Activated B cell treated with CpG ODN at 0.5 μM for 24 hours (primary cell): ENCODE data around the gene SREBF2. TPM values are rescaled to one million over a fixed set of nuclear protein-coding genes. Genes with fewer than 3 reads are reported as not detected.

Experiments
- ATAC-seq: fragments of 200-7000 bp; cut with Tn5 transposase; one replicate; pipeline ENCODE4 v1.10.0; 2021; ENCODE audit warnings: low read depth, mild to moderate bottlenecking, moderate library complexity
- CTCF ChIA-PET: fragments of 350-600 bp; sonication (Branson Sonifier 250); formaldehyde crosslinking; loops from one replicate; lab custom pipeline; 2021; ENCODE audit warnings: antibody characterized with exemption; lab: Charles Lee
- POLR2A ChIA-PET: fragments of 350-600 bp; sonication (Branson Sonifier 250); formaldehyde crosslinking; loops from one replicate; lab custom pipeline; 2021; ENCODE audit warnings: antibody characterized with exemption; lab: Charles Lee
- DNase-seq: peaks from one replicate; pipeline ENCODE4 v3.0.0; 2022
- H3K27ac Mint-ChIP-seq: one replicate; pipeline ENCODE4 v1.8.0; 2020; ENCODE audit warnings: mixed read lengths
- H3K27me3 Mint-ChIP-seq: one replicate; pipeline ENCODE4 v1.8.0; 2021; ENCODE audit warnings: mixed read lengths
- H3K36me3 Mint-ChIP-seq: one replicate; pipeline ENCODE4 v1.8.0; 2021; ENCODE audit warnings: low read depth, mixed read lengths
- H3K4me1 Mint-ChIP-seq: one replicate; pipeline ENCODE4 v1.8.0; 2021; ENCODE audit warnings: mixed read lengths
- H3K4me3 Mint-ChIP-seq: one replicate; pipeline ENCODE4 v1.8.0; 2020; ENCODE audit warnings: mild to moderate bottlenecking, mixed read lengths
- H3K9me3 Mint-ChIP-seq: one replicate; pipeline ENCODE4 v1.8.0; 2020; ENCODE audit warnings: mixed read lengths
- intact Hi-C: fragments of 100-400 bp; cut with micrococcal nuclease; formaldehyde crosslinking; loops from one replicate; pipeline ENCODE4 v1.15.1; 2024
- total RNA-seq: library from RNA; stranded (reverse); gene quantifications from 2 replicates; pipeline ENCODE4 v1.2.3, GENCODE V29; 2022
- TF ChIP-seq, protein P1 (sequence below): fragments of 200-600 bp; IDR thresholded peaks from one replicate; pipeline ENCODE4 v1.8.0; 2022; ENCODE audit warnings: antibody characterized with exemption, mild to moderate bottlenecking

SREBF2 gene
- total RNA-seq, 1 donor from 2014 or later = 307 TPM

DNA sequence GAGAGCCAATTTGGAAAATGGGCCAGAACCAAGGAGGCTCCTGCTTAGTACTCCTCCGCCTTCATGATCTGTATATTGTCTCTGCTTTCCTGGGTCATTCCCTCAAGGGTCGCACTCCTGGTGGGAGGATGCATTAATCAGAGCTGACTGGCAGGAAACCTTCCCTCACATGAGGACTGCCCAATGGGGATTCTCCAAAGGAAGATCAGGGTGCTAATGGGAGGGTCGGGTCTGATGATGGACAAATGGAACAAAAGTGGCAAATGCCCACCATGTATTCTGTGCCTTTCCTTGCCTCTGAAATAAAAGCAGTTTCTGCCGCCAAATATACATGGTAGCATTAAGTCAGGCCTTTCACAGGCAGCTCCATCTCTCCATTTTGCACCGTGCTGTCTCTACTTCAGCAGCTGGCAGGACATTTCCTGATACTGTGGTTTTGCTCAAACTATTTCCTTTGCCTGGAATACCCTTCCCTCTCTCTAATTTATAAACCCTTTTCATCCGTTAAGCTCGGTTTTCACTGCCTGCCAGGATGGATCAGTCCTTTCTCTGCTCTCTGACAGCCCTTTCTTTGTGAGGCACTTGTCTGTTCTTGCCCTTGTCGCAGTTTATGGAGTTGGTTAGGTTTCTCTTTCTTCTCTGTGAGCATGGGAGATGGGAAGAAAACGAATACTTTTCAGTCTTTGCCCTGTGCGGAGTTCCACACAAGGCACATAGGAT is 13.5 kb downstream of the SREBF2 start:
- Mint-ChIP-seq H3K27me3 (no peaks in the 10 kb centered on the region), H3K4me3 (no peak overlapping the region), H3K9me3 (no peaks in the 10 kb centered on the region), H3K36me3 (peaks cover 45% of the 10 kb centered on the region), H3K27ac (peak overlapping the region; percentile 33), H3K4me1 (peaks cover 74% of the 10 kb centered on the region)
- CTCF ChIA-PET = interaction anchor here (1.2 kb wide), 1 partner anchor 11 kb away, joined by 3 read pairs; no protein-coding TSS in a partner anchor
- DNase-seq (no peak), ATAC-seq (no peak)
- intact Hi-C loops = no loop called here
- POLR2A ChIA-PET = interaction anchor here (1.0 to 1.8 kb wide), 4 partner anchors 11 to 73 kb away, joined by 4 to 8 read pairs (median 4); partner anchors contain the start of gene SREBF2
- TF ChIP-seq, protein P1, sequence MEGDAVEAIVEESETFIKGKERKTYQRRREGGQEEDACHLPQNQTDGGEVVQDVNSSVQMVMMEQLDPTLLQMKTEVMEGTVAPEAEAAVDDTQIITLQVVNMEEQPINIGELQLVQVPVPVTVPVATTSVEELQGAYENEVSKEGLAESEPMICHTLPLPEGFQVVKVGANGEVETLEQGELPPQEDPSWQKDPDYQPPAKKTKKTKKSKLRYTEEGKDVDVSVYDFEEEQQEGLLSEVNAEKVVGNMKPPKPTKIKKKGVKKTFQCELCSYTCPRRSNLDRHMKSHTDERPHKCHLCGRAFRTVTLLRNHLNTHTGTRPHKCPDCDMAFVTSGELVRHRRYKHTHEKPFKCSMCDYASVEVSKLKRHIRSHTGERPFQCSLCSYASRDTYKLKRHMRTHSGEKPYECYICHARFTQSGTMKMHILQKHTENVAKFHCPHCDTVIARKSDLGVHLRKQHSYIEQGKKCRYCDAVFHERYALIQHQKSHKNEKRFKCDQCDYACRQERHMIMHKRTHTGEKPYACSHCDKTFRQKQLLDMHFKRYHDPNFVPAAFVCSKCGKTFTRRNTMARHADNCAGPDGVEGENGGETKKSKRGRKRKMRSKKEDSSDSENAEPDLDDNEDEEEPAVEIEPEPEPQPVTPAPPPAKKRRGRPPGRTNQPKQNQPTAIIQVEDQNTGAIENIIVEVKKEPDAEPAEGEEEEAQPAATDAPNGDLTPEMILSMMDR = no peak

DNA sequence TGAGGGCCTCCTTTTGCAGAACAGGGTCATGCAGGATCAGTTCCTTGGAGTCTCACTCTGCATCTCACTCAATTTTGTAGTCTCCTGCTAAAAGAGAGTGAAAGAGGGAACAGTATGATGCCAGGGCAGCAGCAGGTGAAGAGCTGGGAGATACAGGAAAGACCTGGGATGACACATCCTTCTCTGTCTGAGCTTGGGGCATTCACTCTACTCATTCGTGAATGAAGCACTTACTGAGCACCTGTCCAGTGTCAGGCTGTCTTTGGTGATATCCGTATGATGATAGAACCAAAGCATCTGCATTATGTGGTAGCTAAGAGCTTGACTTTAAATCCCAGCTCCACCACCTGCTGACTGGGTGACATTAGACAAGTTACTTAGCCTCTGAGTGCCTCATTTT is 14.4 kb downstream of the SREBF2 start:
- ChIA-PET POLR2A (interaction anchor here (0.6 to 1.8 kb wide), 7 partner anchors 12 to 100 kb away, joined by 4 to 11 read pairs (median 5); partner anchors contain the start of genes CENPM, SREBF2 and TNFRSF13C), CTCF (interaction anchor here (1.2 kb wide), 1 partner anchor 9 kb away, joined by 4 read pairs; no protein-coding TSS in a partner anchor)
- no peak for ATAC-seq
- H3K4me3 Mint-ChIP-seq = no peak overlapping the region
- no peaks in the 10 kb centered on the region for H3K27me3 Mint-ChIP-seq
- no peak for DNase-seq
- intact Hi-C loops = no loop called here
- H3K4me1 Mint-ChIP-seq = peaks cover 73% of the 10 kb centered on the region
- TF ChIP-seq, protein P1 = no peak
- H3K27ac Mint-ChIP-seq = peak overlapping the region; percentile 4
- peaks cover 41% of the 10 kb centered on the region for H3K36me3 Mint-ChIP-seq
- no peaks in the 10 kb centered on the region for H3K9me3 Mint-ChIP-seq

DNA sequence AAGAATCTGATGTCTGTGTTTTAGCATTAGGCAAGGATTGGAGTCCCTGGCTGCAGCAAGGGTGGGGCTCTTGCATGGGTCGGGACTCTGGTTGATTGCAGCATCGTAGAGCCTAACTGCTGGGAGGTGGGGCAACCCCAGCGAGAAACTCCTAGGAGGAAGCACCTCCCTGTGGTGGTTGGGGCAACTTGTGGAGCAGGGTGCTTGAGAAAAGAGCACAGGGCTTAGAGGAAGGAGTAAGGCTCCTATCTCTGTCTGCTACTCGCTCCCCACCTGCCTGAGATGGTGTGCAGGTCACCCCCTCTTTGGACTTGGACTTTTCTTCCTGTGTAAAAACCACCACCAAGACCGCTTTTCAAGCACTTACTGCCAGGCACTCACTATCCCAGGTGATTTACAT is 15.6 kb downstream of the SREBF2 start:
- ATAC-seq = peak; percentile 58
- H3K27ac Mint-ChIP-seq = peak overlapping the region; percentile 46
- DNase-seq = no peak
- POLR2A ChIA-PET = interaction anchor here (1.2 kb wide), 1 partner anchor 15 kb away, joined by 11 read pairs; the partner anchor contains the start of gene SREBF2
- no peaks in the 10 kb centered on the region for H3K27me3 Mint-ChIP-seq
- H3K9me3 Mint-ChIP-seq = no peaks in the 10 kb centered on the region
- peaks cover 39% of the 10 kb centered on the region for H3K36me3 Mint-ChIP-seq
- H3K4me1 Mint-ChIP-seq = peaks cover 69% of the 10 kb centered on the region
- intact Hi-C loops = loop anchor here (1.0 kb wide), 1 partner anchor 14 kb away; no protein-coding TSS in a partner anchor
- H3K4me3 Mint-ChIP-seq = no peak overlapping the region
- TF ChIP-seq, protein P1 = no peak
- CTCF ChIA-PET = no interaction called here

DNA sequence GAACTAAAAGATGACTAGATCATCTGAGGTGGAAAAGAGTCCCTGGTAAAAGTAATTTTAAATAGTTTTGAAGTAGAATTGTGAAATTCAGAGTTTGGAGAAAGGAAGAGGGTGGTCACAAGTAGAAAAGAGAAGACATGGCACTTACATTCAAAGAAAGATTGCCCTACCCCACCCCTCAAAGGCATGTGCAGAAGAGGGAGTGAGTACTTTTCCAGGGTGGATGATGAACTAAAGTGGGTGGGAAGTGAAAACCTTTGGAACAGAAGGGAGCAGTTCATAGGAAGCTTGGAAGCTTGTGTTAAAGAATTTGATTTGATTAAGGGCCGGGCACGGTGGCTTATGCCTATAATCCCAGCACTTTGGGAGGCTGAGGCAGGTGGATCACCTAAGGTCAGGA is 23.6 kb downstream of the SREBF2 start:
- intact Hi-C loops = loop anchor here (10.0 kb wide), 1 partner anchor 62 kb away; no protein-coding TSS in a partner anchor
- Mint-ChIP-seq H3K9me3 (no peaks in the 10 kb centered on the region), H3K27me3 (no peaks in the 10 kb centered on the region), H3K4me1 (peaks cover 72% of the 10 kb centered on the region), H3K4me3 (no peak overlapping the region), H3K27ac (peak overlapping the region; percentile 10), H3K36me3 (peaks cover 27% of the 10 kb centered on the region)
- DNase-seq (no peak), ATAC-seq (no peak)
- ChIA-PET POLR2A (interaction anchor here (1.1 to 12.4 kb wide), 5 partner anchors 9 to 84 kb away, joined by 3 to 166 read pairs (median 4); partner anchors contain the start of gene SREBF2), CTCF (interaction anchor here (0.6 to 3.0 kb wide), 9 partner anchors 9 to 159 kb away, joined by 3 to 15 read pairs (median 4); no protein-coding TSS in a partner anchor)
- TF ChIP-seq, protein P1 = no peak
